GM19463 (cell line): ENCODE measurements around the gene ARHGAP26.
"Not testable (repeated sequence)": the region's sequence is repeated elsewhere in the genome, so short reads cannot be mapped to it uniquely, and the experiment has no call there.

Experiments used
- ATAC-seq: cut with Tn5 transposase; IDR thresholded peaks from one replicate; pipeline ENCODE4 v1.9.1; 2021; ENCODE audit warnings: mild to moderate bottlenecking, moderate library complexity; ENCODE audit not compliant: unreplicated experiment

Gene ARHGAP26

GRCh38 chr5:142955628-142956027 is 185.5 kb downstream of the ARHGAP26 start:
- no peak for ATAC-seq

GRCh38 chr5:142957528-142957927 is 187.4 kb downstream of the ARHGAP26 start:
- no peak for ATAC-seq

- ATAC-seq: peak; percentile 16
These were observed 188.9 kb downstream of the ARHGAP26 start for GRCh38 chr5:142958944-142959682.

GRCh38 chr5:142959683-142960657 is 189.8 kb downstream of the ARHGAP26 start:
- peak; percentile 70 for ATAC-seq

- ATAC-seq: no peak
These were observed 191.4 kb downstream of the ARHGAP26 start for GRCh38 chr5:142961440-142962173.

GRCh38 chr5:142962174-142962533 is 192.0 kb downstream of the ARHGAP26 start:
- no peak for ATAC-seq

GRCh38 chr5:142965258-142966120 is 195.3 kb downstream of the ARHGAP26 start:
- not testable (repeated sequence) for ATAC-seq

- ATAC-seq: no peak
These were observed 195.9 kb downstream of the ARHGAP26 start for GRCh38 chr5:142966121-142966420.

- no peak for ATAC-seq
These were observed 199.0 kb downstream of the ARHGAP26 start for GRCh38 chr5:142969186-142969585.

GRCh38 chr5:142969624-142970439 is 199.7 kb downstream of the ARHGAP26 start:
- ATAC-seq: no peak

GRCh38 chr5:142970440-142971030 is 200.4 kb downstream of the ARHGAP26 start:
- ATAC-seq: no peak

GRCh38 chr5:142971303-142972013 is 201.3 kb downstream of the ARHGAP26 start:
- no peak for ATAC-seq

GRCh38 chr5:142972064-142972570 is 201.9 kb downstream of the ARHGAP26 start:
- no peak for ATAC-seq

- ATAC-seq: no peak
These were observed 203.8 kb downstream of the ARHGAP26 start for GRCh38 chr5:142973932-142974331.

- no peak for ATAC-seq
These were observed 204.2 kb downstream of the ARHGAP26 start for GRCh38 chr5:142974409-142974808.

GRCh38 chr5:142976861-142977260 is 206.7 kb downstream of the ARHGAP26 start:
- ATAC-seq: no peak

GRCh38 chr5:142977363-142978051 is 207.3 kb downstream of the ARHGAP26 start:
- ATAC-seq: peak; percentile 74

GRCh38 chr5:142978252-142978651 is 208.1 kb downstream of the ARHGAP26 start:
- ATAC-seq: no peak
